Epithelial cell of prostate (primary cell): ENCODE data around the gene ABCC4.
A peak's percentile ranks its signal among the peaks of the same experiment; 100 is the strongest.

Source experiments
- DNase-seq: peaks from one replicate; pipeline ENCODE4 v3.0.0-alpha.2; 2011; ENCODE audit warnings: low read depth, low spot score
- H3K27ac ChIP-seq: fragments of 450-650 bp; 2 replicates; pipeline ENCODE4 v1.5.1; 2017; ENCODE audit warnings: mild to moderate bottlenecking

ABCC4 gene

DNA sequence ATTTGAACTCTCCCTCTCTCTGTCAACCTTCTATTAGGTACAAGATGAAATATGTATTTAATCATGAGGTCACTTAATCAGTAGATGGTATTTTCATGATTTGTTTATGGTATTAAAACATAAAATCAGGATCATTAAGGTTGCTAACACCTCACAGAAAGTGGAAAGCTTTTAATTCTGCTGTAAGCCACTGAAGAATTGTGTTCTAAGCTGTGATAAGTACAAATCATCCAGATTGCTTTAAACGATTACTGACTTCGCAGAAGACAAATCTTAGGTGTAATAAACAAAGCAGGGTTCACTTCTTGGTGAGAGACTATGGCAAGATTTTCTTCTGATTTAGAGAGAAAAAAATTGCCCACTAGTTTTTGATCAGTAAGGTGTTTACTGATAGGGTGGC lies 214.5 kb downstream of the ABCC4 start:
- no peak for DNase-seq
- no peak overlapping the region for H3K27ac ChIP-seq

DNA sequence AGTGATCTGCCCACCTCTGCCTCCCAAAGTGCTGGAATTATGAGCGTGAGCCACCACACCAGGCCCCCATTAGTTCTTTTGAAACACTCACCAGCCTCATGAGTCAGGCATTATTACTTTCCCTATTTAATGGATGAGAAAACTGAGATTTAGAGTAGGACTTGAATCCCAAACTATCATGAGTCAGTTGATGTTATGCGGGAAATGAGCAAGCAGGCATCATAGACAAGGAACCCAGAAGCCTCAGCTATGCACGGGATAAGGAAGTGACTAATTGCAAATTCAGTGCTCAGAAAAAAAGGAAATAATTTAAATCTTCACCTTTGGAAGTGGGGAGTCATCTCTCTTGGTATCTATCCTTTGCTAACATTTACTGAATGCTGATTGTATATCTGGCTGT lies 217.5 kb downstream of the ABCC4 start:
- peak overlapping the region; percentile 50 for H3K27ac ChIP-seq
- peak; percentile 64 for DNase-seq

DNA sequence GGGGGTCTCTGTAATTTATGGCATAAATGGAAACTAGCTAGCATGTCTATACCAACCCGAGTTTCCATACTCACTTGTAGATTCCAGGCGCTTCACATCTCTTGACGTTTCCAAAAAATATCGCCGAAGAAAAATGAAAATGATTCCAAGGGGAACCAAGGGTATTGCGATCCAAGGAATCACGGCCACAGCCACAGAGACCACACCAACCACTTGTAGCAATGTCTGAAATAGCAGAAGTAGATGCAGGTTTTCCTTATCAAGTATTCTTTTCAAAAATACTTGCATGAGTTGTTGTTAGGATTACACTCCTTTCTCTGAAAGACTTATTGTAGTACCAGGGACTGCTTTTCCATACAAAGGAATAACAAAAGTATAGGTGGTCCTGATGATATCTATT lies 218.2 kb downstream of the ABCC4 start:
- H3K27ac ChIP-seq = peak overlapping the region; percentile 50
- DNase-seq = no peak

DNA sequence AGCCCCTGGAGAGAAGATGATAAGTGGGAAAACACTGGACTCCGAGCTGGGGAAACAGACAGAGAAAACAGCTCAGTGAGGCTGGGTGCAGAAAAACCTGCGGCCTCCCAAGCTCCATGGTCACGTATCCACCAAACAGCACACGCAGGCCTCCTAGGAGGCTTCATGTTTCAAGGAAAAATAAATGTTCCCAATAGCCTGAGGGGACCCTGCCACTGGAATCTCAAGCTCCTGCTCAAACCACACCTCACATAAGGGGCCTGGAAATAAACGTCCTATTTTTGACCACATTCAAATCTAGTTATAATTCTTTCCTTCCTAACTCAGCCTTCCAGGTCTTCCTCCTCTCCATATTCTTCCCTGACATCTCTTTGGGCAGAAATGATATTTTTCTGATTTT lies 225.7 kb downstream of the ABCC4 start:
- H3K27ac ChIP-seq = no peak overlapping the region
- no peak for DNase-seq

DNA sequence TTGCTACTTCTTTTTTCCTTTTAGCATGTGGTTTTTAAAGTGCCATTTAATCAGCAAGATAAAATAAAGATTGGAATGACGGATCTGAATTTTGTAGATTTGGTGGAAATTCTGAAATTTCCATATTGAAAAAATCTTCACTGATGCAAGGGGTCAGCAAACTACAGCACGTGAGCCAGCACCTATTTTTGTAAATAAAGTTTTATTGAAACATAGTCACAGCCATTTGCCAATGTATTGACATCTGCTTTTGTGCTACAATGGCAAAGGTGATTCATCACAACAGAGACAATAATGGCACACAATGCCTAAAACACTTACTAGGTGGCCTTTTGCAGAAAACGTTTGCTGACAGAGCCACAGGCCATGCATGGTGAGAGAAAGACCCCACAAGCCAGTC lies 226.4 kb downstream of the ABCC4 start:
- H3K27ac ChIP-seq = no peak overlapping the region
- no peak for DNase-seq

DNA sequence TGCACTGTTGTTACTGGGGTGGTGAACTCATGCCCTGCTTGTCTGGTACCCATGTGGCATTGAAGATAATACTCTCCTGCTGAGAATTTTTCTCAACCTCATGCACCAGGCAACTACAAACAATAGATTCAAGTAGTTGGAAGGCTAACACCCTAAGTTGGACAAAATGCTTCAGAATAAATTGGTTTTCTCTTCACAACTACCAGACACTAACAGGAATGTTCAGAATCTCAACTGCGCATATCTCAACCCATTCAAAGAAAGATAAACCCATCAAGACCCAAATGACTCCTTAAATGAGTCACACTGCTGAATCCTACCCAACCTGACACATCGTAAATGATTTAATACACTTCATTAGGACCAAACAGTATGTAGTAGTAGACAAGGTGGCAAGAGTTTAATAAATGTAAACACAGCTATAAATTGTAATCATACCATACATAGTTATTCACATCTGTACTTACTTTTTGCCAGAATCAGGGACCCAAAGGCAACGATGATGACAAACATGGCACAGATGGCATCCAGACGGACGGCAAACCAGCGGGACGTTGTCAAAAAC lies 227.4 kb downstream of the ABCC4 start:
- no peak overlapping the region for H3K27ac ChIP-seq
- DNase-seq = no peak

DNA sequence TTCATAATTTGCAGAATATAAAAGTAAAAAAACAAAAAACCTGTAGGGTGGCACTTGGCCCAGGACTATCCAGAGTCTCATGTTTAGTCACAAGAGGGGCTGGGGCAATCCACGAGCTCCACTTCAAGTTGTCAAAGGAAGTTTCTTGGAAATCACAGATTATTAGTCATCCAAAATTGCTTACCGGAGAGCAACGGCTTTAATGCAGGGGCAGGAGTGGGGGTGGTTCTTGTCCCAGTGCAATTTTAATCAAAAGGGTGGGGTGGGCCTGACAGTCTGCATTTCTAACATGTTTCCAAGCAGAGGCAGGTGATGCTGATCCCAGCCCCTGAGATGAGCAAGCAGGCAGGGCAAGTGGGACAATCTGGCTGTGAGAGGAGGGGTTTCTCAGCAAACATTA lies 233.9 kb downstream of the ABCC4 start:
- DNase-seq = no peak
- H3K27ac ChIP-seq = no peak overlapping the region

DNA sequence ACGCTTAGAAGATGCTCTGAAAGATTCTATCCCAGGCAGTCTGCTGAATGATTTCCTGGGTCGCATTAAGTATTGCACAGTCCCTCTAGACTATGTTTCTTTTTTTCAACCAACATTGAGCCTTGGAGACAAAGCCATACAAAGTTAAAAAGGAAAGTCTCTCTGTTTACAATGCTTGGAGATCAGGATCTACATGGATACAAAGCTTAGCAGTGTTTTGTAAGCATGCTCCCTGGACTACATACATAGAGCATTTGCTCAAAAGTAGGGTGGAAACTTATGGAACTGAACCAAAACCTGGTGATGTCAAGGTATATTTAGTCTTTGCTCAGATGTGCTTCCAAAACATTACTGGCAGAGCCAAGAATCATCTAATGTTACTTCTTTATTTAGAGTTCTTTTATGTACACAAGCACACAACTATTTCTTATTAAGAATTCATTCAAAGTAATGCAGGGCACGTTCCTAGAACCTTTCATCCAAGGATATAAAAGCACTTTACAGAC lies 241.2 kb downstream of the ABCC4 start:
- no peak for DNase-seq
- no peak overlapping the region for H3K27ac ChIP-seq

DNA sequence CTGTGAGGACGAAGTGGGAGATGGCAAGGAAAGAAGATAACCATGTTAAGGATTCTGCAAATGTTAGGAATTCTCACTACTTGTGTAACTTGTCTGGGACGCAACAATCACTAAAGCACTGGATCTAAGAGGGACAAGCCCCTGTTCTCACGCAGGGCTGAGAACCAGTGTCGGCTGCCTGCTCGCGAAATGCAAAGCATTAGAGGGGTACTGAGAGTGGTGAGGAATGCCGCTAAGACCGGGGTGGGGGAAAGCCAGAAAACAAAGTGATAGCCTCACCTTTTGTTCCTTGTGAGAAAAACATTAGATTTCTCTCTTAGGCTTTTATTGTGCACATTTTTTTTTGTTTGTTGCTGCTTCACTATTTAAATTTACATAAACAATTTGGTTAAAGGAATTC lies 241.9 kb downstream of the ABCC4 start:
- H3K27ac ChIP-seq = no peak overlapping the region
- DNase-seq = no peak

DNA sequence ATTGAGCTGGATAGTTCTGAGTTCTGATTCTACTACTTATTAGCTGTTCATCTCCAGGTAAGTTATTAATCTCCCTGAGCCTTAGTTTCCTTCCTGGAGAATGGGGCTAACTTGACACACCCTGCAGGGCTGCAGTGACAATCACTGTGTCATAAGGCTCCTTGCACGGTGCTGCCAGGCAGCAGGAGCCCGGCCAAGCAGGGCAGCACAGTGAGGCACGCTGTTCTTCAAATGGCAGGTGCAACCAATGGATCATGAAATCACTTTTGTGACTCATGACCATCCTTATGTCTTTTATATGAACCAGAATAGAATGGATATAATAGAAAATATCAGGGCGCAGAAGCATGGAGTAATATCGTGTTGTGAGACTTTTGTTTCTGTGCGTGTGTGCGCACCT lies 242.6 kb downstream of the ABCC4 start:
- DNase-seq = no peak
- H3K27ac ChIP-seq = no peak overlapping the region

DNA sequence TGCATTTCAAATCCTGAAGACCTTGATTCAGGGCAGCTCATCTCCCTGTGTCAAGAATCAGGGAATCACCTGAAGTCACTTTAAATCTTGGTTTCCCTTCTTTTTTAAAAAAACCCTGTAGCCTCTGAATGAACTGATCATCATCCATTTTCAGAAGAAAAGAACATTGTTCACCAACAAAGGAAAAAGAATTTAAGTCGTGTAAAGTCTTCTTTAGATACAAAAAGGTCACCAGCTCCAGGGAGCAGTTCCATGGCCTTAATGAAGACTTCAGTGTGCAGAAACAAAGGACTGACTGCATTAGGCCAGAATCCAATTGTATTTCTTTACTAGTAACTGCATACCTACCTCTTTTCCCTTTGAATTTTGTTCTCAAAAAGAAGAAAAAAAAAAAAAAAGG lies 245.0 kb downstream of the ABCC4 start:
- H3K27ac ChIP-seq = no peak overlapping the region
- no peak for DNase-seq

DNA sequence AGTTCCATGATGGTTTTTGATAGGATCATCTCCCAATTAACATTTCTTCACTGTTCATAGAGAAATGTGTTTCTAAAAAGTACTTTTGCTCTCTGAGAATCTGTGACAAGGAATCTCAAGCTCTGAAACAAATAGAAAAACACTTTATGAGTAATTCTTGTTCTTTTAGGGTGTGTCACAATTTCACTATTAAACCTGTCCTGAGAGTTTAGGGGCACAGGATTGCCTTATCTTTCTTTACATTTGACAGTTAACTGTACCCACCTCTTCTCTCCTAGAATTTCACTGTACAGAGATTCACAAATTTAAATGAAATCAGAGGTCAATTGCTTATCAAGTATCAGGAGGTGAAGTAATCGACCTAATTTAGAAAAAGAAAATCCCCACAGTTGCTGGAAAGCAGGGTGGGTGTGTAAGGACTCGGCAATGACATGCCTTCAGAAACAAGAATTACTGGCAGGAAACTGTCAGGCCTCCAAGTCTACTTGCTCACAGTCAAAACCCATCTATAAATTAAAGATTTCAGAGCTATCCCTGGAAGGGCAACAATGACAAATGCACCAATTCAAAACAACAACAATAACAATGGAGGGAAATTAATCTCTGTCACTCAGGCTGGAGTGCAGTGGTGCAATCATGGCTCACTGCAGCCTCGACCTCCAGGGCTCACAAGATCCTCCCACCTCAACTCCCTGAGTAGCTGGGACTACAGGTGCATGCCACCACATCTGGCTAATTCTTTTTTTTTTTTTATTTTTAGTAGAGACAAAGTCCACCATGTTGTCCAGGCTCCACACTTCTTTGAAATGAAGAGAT lies 250.2 kb downstream of the ABCC4 start:
- no peak overlapping the region for H3K27ac ChIP-seq
- no peak for DNase-seq

DNA sequence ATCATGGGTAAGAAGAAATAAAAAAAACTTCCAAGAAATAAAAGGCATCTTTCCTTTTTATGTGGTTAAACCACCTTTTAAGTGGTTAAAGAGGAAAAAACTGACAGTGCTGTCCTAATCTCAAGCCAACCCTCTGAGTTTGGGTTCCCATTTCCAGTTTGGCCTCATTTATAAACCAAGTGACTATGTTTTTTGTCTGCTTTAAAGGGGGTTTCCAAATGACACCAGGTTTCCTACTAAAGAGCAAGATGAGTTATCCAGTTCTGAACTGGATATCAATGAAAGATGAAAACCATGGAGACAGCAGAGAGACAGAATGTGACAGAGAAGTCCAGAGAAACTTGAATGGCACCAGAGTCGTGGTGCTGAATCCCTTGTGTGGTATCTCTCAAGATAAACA lies 251.5 kb downstream of the ABCC4 start:
- no peak overlapping the region for H3K27ac ChIP-seq
- DNase-seq = no peak

DNA sequence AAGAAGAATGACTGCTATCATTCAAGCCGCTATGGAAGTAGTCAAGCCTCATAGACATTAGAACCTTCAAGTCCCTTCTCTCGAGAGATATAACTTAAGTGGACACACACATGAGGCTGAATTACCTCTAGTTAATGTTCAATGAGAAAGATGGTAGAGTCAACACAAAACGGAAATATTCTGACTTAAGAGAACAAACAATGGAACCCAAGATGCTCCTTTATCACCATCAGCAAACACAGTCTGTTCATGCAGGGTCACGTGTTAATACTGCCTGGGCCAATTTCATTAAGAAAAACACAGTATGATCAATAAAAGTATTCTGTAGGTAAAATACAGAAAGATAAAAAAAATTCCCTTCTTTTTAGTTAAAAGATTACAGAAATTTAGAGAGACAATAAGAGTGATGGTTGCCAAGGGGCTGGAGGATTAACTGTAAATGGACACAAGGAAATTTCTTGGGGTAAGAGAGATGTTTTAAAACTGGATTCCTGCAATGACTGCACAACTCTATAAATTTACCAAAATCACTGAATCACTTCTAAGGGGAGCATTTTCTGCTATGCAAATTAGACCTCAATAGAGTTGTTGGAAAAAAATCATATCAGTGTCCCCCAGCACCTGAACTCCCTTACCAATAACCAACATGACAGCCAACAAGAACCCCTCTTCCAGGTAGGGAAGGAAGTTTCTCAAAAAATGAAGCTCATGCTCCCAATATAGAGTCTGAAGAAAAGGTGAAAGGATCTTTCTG lies 256.6 kb downstream of the ABCC4 start:
- no peak for DNase-seq
- H3K27ac ChIP-seq = no peak overlapping the region

DNA sequence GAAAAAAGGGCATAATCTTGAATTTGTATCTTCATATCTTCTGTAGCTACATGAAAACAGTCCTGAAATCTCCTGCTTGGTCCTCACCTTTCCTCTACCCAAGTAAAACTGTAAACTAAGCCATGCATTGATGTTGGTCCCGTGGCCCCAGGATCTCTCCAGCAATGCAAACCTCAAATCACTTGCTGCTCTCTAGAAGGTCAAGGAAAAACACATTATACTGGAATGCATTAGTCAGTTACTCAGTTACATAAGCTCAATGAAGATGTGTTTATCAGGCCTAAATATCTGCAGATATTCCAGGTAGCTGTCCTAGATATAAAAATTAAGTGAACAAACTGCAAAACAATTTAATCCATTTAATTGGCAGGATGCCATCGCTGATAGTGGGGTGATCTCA lies 261.8 kb downstream of the ABCC4 start:
- H3K27ac ChIP-seq = no peak overlapping the region
- no peak for DNase-seq

DNA sequence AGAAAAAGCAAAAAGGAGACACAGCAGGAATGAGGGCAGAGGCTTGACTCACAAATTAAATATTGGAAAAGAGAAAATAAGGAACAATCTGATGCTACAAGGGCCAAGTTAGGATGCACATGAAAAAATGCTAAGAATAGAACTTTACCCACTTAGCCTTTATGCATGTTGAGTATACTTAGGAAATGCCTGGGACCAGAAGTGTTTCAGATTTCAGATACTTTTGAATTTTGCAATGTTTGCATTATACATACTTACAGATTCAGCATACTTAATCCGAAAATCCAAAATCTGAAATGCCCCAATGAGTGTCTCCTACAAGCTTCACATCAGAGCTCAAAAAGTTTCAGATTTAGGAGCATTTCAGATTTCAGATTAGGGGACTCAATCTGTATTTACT lies 262.3 kb downstream of the ABCC4 start:
- no peak for DNase-seq
- H3K27ac ChIP-seq = no peak overlapping the region

DNA sequence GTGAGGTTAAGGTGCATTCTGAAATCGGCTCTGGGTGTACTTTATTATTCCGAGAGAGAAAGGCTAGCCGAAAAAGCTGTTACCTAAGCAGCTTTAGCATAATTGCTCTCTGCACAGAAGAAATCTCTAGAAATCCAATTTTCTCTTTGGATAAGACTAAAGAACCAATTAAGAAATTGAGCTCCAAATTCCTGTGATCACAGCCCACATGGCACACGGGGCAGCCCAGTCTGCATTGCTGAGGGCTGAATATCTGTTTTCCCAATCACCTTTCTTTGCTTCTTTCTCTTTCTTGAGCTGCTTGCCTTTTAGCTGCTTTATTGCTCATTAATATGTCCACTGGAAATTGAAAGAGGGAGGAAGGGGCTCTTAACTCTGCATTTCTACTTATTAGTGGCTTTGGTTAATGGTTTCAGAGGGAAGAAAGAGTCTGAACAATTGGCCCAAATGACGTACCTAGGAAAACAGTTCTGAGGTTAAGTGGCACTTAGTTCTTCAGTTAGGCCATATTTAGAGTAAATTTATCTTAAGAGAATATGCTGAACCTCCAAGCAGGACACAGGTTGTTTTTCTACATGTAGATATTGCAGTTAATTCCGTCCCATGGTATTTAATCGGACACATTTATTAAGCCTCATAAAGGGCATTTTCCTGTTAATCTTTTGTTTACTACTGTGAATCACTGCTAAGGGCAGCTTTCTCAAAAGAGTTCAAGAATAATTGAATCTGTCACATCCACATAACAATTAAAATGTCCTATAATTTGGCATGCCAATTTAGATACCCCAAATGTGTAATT lies 265.7 kb downstream of the ABCC4 start:
- no peak overlapping the region for H3K27ac ChIP-seq
- DNase-seq = no peak

DNA sequence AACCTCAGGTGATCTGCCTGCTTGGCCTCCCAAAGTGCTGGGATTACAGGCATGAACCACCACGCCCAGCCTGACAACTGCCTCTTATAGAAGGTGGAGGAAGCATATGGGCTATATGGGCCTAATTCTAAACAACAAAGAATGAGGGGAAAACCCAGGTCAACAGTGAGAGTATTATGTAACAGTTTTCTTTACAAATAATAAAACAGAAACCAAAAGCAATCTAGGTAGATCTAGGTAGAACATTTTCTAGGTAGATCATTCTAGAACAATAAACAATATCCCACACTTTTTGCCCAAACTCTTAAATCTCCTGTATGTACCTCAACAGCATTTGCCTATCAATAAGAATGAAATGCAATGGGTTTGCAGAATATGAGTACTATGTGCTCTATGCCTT lies 267.4 kb downstream of the ABCC4 start:
- no peak overlapping the region for H3K27ac ChIP-seq
- no peak for DNase-seq

DNA sequence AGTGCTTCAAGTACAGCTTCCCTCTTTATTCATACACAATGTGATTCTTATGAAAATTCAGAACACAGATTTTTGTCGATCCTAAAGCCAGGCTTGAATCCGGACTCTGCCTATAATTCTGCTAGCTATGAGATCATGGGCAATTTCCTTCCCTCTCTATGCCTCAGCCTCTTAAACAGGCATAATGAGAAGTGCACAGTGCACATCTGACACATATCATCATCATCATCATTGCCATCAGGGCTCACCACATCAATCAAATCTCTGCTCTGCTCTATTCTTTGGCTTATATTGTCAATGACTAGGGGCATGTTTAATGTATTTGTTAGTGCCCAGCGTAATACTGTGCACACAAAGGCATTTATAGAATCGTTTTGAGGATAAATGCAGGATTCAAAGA lies 269.1 kb downstream of the ABCC4 start:
- DNase-seq = no peak
- no peak overlapping the region for H3K27ac ChIP-seq

DNA sequence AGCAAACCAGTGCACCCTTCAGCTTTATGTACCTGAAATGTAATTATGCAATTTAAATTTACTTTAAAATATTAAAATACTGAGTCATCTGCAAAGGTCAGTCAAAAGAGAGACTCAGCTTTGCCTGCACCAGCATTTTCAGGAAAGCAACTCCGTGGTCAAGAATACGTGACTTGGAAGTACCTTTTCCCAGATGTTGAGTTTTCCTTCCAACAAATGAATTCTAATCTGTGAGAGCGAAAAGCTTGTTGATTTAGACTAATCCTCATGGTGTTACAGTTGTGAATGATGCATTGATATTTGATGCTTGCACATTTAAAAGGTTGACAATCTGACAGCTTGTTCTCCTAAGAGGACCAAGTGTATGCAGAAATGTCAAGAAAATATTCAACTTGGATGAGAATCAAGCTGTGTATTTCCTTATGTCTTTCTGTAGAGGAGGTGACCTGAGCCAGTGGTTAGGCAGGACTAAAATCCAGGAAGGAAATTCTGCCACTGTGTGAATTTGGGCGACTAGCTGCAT lies 270.4 kb downstream of the ABCC4 start:
- no peak overlapping the region for H3K27ac ChIP-seq
- DNase-seq = no peak
